ENCODE measurements around the gene ATAT1. TPM values are rescaled to one million over a fixed set of nuclear protein-coding genes. Genes with fewer than 3 reads are reported as not detected.
A peak's percentile ranks its signal among the peaks of the same experiment; 100 is the strongest.

ATAT1 gene
- total and polyA plus RNA-seq, 9 of the 15 experiments (the other 6 are each of a cell fraction or from before 2014, with no cell fraction given) = 0.65 to 5.8 (median 1.6) TPM

DNA sequence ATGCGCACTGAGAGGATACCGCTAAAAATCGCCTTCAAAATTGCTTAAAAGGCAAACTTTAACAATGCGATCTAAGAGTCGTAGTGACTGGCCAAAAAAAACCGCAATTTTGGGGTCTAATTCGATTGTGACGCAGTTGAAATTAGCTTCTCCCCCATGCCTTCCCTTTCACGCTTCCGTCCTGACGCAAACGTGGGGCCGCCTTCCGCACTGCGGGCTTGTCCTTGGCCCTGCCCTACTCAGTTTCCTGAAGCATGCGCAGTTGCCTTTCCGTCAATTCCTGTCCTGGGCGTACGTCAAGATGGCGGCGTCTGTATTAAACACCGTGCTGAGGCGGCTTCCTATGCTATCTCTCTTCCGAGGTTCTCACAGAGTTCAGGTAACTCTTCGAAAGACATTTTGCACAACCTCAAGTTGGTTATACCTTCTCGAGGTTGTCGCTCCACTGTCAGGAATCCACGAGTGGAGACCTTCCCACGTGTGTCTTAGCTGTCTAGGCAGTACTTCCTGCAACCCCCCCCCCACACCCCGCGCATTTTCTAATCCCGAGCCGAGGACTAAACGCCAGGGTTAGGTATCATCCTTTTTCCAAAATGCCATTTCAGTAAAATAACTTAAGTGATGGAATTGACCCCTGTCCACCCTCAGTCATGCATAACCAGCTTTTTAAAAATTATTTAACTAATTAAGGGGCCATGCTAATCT is 9.0 kb upstream of the ATAT1 start, which contains the start of gene MRPS18B (continued):
- TF ChIP-seq, protein P1, sequence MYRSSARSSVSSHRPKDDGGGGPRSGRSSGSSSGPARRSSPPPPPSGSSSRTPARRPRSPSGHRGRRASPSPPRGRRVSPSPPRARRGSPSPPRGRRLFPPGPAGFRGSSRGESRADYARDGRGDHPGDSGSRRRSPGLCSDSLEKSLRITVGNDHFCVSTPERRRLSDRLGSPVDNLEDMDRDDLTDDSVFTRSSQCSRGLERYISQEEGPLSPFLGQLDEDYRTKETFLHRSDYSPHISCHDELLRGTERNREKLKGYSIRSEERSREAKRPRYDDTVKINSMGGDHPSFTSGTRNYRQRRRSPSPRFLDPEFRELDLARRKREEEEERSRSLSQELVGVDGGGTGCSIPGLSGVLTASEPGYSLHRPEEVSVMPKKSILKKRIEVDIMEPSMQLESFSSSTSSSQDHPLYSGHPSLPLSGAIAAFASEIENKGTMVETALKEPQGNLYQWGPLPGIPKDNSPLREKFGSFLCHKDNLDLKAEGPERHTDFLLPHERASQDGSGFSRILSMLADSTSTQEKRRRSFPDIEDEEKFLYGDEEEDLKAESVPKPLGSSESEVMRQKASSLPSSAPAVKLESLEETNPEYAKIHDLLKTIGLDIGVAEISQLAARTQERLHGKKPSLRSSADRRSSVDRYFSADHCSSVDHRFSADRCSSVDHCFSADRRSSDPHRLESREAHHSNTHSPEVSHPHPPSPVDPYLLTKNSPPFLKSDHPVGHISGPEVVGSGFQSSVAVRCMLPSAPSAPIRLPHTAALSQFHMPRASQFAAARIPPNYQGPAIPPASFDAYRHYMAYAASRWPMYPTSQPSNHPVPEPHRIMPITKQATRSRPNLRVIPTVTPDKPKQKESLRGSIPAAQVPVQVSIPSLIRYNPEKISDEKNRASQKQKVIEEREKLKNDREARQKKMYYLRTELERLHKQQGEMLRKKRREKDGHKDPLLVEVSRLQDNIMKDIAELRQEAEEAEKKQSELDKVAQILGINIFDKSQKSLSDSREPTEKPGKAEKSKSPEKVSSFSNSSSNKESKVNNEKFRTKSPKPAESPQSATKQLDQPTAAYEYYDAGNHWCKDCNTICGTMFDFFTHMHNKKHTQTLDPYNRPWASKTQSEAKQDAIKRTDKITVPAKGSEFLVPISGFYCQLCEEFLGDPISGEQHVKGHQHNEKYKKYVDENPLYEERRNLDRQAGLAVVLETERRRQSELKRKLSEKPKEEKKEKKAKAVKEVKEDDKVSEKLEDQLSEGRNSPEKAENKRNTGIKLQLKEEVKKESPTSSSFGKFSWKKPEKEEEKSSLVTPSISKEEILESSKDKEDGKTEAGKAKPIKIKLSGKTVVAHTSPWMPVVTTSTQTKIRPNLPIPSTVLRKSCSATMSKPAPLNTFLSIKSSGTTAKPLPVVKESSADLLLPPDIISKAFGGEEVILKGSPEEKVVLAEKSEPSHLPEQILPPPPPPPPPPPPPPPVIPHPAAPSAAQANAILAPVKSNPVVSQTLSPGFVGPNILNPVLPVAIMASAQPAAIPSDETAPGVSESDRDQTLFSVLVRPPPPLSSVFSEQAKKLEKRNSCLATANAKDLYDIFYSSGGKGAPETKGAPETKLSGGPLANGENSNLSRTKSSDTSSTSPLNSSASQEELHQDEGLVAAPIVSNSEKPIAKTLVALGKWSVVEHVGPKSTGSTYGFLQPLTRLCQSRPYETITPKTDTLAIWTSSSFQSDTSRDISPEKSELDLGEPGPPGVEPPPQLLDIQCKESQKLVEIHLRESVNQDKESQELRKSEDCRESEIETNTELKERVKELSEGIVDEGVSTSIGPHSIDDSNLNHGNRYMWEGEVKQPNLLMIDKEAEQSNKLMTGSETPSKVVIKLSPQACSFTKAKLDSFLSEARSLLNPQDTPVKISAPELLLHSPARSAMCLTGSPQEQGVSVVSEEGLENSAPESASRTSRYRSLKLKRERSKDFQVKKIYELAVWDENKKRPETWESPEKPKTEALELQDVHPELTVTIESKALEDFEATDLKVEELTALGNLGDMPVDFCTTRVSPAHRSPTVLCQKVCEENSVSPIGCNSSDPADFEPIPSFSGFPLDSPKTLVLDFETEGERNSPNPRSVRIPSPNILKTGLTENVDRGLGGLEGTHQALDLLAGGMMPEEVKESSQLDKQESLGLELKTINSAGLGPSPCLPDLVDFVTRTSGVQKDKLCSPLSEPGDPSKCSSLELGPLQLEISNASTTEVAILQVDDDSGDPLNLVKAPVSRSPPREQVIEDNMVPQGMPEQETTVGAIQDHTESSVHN (IDR thresholded peaks at IDR 0.05; ENCODE audit: borderline replicate concordance in 1 of 2, low read depth in 1 of 2) = peak in 1 of 2 experiments; percentile 57; a peak in 1 of 4 replicates
- TF ChIP-seq TEAD4 (IDR thresholded peaks at IDR 0.05; ENCODE audit: low read length) (peak; percentile 57), TEAD4 (CRISPR knock-in tag; IDR thresholded peaks at IDR 0.05; ENCODE audit: borderline replicate concordance) (no peak), ZNF274 (IDR thresholded peaks at IDR 0.05; ENCODE audit: borderline replicate concordance, low read depth, low read length) (no peak), ZNF175 (CRISPR knock-in tag; IDR thresholded peaks at IDR 0.05; ENCODE audit: low read depth) (0 out of 2 replicates have a peak, but pooled peaks have one; percentile 27), ZNF143 (CRISPR knock-in tag; IDR thresholded peaks at IDR 0.05) (no peak), BMI1 (IDR thresholded peaks at IDR 0.05; ENCODE audit: low read length) (no peak), TEAD2 (tag; IDR thresholded peaks at IDR 0.05) (no peak), ZNF224 (CRISPR knock-in tag; IDR thresholded peaks at IDR 0.05) (0 out of 2 replicates have a peak, but pooled peaks have one; percentile 69), KLF10 (CRISPR knock-in tag; IDR thresholded peaks at IDR 0.05) (no peak), RBM34 (IDR thresholded peaks at IDR 0.05; ENCODE audit: borderline replicate concordance, insufficient read depth, low read length) (no peak), CHD2 (IDR thresholded peaks at IDR 0.05; ENCODE audit: low read depth, low read length) (no peak)
- TF ChIP-seq, protein P2, sequence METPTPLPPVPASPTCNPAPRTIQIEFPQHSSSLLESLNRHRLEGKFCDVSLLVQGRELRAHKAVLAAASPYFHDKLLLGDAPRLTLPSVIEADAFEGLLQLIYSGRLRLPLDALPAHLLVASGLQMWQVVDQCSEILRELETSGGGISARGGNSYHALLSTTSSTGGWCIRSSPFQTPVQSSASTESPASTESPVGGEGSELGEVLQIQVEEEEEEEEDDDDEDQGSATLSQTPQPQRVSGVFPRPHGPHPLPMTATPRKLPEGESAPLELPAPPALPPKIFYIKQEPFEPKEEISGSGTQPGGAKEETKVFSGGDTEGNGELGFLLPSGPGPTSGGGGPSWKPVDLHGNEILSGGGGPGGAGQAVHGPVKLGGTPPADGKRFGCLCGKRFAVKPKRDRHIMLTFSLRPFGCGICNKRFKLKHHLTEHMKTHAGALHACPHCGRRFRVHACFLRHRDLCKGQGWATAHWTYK (CRISPR knock-in tag; IDR thresholded peaks at IDR 0.05) = peak; percentile 30; the same call in 1 of the 2 replicates
- TF ChIP-seq, protein P3, sequence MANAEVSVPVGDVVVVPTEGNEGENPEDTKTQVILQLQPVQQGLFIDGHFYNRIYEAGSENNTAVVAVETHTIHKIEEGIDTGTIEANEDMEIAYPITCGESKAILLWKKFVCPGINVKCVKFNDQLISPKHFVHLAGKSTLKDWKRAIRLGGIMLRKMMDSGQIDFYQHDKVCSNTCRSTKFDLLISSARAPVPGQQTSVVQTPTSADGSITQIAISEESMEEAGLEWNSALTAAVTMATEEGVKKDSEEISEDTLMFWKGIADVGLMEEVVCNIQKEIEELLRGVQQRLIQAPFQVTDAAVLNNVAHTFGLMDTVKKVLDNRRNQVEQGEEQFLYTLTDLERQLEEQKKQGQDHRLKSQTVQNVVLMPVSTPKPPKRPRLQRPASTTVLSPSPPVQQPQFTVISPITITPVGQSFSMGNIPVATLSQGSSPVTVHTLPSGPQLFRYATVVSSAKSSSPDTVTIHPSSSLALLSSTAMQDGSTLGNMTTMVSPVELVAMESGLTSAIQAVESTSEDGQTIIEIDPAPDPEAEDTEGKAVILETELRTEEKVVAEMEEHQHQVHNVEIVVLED (CRISPR knock-in tag; IDR thresholded peaks at IDR 0.05) = peak; percentile 94
- TF ChIP-seq, protein P4, sequence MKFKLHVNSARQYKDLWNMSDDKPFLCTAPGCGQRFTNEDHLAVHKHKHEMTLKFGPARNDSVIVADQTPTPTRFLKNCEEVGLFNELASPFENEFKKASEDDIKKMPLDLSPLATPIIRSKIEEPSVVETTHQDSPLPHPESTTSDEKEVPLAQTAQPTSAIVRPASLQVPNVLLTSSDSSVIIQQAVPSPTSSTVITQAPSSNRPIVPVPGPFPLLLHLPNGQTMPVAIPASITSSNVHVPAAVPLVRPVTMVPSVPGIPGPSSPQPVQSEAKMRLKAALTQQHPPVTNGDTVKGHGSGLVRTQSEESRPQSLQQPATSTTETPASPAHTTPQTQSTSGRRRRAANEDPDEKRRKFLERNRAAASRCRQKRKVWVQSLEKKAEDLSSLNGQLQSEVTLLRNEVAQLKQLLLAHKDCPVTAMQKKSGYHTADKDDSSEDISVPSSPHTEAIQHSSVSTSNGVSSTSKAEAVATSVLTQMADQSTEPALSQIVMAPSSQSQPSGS (CRISPR knock-in tag; IDR thresholded peaks at IDR 0.05) = no peak

Data from K562 (cell line).